Fibroblast of skin of right biceps (primary cell): ENCODE data around the gene ELF5.

ENCODE experiments used
- DNase-seq: peaks from one replicate; pipeline ENCODE4 v3.0.0-alpha.2; 2013

Gene ELF5

GRCh38 chr11:34513682-34514449 is at the start of gene ELF5:
TSS of gene ELF5 (minus strand) at chr11:34513794. CDS start at chr11:34505749, 8,045 bp downstream.
- DNase-seq = no peak

DNA sequence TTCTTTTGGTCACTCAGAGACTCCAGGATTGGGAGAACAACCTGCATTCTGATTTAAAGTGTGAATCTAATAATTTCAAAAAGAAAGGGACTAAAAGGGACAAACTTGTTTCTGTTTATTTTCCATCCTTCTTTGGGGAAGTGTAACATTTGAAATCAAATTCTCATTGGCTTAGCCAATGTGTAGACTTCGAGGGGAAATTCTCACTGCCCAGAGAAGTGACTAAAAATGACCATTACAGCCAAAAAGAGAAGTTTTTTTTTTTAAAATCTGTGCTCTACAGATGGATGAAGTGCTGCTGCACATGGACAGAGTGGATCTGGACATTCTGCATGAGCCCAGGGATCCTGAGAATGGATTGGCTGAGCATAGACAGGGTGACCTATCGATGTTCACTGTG is 49.4 kb upstream of the ELF5 start:
- no peak for DNase-seq

DNA sequence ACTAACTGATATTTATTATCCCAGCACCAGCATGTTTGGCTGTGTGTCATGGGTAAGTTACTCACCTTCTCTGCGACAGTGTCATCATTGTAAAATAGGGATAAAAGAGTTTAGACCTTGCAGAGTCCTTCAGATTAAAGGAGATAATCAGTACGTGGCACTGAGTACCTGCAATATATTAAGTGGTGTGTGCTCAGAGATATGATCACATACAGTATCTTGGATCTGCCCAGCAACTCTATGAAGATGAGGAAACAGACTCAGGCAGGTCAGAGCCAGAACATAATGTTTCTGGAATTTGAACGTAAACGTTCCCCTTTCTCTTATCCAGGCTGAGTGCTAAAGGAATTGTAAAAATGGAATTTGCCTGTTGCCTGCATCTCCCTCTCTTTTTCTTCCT is 46.9 kb upstream of the ELF5 start:
- no peak for DNase-seq

GRCh38 chr11:34558673-34559072 is 45.1 kb upstream of the ELF5 start:
- DNase-seq = no peak

DNA sequence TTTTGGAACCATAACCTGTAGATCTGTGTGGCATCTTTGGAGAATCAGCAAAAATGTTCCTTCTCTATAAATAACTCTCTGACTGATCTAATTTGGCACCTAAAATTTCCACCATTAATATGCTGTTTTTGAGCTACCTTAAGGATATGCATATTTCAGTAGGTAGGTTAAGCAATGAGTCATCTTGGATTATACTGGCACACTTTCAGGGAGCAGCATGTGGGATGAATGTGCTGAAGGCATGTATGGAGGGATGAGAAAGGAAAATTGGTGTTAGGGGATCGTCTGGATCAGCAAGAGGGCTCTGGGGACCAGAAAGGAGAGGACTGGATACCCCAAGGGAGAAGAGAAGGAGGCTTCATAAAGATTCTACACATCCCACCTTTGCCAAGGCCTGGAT is 44.6 kb upstream of the ELF5 start:
- DNase-seq = peak; percentile 11

- no peak for DNase-seq
Observed at GRCh38 chr11:34552270-34552669, 38.7 kb upstream of the ELF5 start.

- no peak for DNase-seq
Observed at GRCh38 chr11:34549271-34549670, 35.7 kb upstream of the ELF5 start.

DNA sequence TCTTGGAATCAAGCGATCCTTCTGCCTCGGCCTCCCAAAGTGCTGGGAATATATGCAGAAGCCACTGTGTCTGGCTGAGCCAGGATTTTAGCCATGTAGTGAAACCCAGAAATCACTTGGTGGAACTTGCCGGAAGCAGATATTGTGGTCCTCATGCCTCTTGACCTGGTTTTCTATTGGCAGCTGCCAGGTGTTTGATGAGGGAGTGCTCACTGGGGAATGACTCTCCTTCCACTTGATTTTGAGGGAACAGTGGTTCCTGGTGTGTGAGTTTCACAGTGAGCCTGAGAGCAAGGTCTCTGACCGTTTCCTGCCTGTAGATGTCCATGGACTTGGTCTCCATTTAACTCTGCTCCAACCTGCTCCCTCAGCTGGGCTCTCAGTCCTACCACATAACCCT is 34.7 kb upstream of the ELF5 start:
- no peak for DNase-seq

DNA sequence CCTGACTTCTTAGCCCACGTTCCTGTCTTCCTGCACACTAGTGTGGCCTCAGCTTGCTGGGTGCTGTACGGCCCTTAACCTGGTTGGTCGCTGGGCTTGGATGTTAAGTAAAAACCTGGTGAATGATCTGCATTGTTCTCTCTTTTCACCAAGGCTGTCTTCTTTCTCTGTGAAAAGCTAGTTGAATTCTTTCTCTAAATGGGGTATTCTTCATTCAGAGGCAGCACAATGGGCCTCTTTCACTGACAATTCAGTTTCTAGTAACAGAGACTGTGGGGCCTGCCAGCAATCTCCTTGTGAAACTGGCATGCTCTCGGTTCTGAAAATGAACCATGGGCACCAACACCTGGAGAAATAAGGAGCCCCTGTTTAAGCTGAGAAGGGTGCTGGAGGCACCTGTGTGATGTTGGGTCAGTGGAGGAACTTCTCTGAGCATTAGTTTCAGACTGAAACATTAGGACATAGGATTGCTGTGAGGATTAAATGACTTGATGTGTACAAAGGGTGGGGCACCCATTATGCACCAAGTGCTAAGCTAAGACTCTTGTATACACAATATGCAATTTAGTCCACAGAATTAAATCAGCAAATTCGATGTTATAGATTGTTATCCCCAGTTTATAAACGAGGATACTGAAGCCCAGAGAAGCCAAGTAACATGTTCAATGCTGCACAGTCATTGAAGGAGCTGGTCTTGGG is 33.1 kb upstream of the ELF5 start:
- no peak for DNase-seq

GRCh38 chr11:34542089-34542488 is 28.5 kb upstream of the ELF5 start:
- no peak for DNase-seq

GRCh38 chr11:34540870-34541269 is 27.3 kb upstream of the ELF5 start:
- no peak for DNase-seq

DNA sequence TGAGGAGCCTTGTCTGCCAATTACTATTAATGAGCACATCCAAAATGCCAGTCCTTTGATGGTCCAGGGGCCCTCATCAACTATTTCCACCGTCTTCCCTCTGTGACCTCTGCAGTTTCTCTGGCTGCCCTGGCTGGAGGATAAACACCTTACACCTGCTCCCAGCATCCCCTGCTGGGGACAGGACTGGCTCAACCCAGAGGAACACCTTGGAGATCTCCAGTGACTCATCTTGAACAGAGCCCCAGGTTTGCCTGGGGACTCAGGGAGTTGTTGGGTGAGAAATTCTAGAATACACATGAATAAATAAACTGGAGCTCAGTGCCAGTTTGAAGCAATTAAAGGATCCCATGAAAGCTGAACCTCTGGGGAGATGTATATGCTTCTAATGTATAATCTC is 24.0 kb upstream of the ELF5 start:
- no peak for DNase-seq

DNA sequence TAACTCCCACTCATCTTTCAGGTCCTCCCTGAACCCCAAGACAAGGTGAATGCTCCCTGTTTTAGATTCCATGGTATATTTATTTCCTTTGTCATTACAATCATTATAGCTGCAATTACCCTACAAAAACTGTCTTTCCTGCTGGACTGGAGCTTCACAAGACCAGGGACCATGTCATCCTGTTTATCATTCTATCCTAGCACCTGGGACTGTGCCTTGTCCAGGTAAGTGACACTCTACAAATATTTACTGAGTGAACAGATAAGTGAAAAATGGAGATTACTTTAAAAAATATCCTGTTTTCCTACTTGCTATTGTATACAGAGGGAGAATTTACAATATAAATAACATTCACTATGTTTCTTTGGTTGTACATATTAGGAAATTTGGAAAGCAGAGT is 22.5 kb upstream of the ELF5 start:
- DNase-seq = no peak

DNA sequence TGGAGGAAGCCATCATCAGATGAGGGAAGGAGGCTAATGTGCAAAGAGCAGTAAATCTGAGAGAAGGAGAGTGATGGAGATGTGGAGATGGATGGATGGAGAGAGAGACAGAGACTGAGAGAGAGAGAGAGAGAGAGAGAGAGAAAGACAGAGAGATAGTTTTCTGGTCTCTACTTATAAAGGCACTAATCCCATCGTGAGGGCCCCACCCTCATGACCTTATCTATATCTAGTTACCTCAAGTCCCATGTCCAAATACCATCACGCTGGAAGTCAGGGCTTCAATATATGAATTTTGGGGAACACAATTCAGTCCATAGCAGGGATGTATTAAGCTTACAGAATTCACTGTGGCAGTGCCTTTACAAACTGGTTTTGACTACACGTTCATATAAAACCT is 21.2 kb upstream of the ELF5 start:
- DNase-seq = no peak

GRCh38 chr11:34531663-34532062 is 18.1 kb upstream of the ELF5 start:
- DNase-seq = no peak

- DNase-seq = no peak
Observed at GRCh38 chr11:34530545-34531234, 17.1 kb upstream of the ELF5 start.

DNA sequence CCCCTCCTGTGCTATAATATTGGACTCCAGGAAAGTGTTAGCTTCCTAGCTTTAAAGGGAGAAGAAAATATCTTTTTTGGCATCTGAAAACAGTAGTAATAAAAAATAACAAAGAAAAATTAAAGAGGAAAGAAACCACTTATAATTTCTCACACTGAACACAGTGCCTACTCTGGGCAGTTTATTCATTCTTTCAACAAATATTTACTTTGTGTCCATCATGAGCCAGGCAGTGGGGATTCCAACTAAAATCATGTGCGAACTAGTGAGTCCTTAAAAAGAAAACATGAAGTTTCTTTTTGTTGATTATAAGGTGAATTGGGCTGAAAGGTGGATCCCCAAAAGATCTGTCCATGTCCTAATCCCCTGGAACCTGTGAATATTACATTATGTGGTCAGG is 16.0 kb upstream of the ELF5 start:
- no peak for DNase-seq

GRCh38 chr11:34528072-34528471 is 14.5 kb upstream of the ELF5 start:
- no peak for DNase-seq

- no peak for DNase-seq
Observed at GRCh38 chr11:34525888-34526657, 12.5 kb upstream of the ELF5 start.

GRCh38 chr11:34525098-34525497 is 11.5 kb upstream of the ELF5 start:
- no peak for DNase-seq

GRCh38 chr11:34524696-34525095 is 11.1 kb upstream of the ELF5 start:
- DNase-seq = no peak

DNA sequence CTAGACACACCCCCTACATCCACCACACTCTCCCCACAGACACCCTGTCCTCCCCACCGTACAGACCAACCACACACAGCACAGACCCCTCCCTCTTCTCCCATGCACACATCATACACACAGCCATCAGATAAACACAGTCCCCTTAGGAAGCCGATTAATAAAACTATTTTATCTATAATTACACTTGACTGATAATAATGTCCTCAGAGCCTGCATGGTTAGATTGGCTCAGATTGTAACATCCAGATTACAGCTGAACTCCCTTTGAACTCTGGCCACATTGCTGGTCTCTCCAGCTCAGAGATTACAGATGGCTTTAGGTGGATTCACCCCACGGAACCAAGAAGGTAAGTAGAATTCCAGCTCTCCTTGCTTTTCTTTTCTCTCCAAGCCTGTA is 9.5 kb upstream of the ELF5 start:
- no peak for DNase-seq

DNA sequence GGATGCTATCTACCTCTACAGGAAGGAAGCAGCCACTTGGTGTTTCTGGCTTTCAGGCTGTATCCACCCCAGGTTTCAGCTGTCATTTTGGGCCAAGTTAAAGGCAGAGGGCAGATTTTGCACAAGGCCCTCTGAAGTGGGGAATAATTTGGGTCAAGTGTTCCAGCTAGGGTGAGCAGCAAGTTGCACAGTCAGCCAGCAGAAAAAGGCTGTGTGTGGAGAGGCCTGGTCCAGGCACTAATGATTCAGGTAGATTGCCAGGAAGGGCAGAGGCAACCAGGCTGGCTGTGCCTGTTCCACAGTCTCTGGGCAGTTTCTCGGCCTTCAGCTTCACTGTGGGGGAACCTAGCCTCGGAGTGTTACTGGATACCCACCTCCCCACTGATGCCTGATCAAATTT is 8.6 kb upstream of the ELF5 start:
- DNase-seq = no peak
